HG03432 (cell line): ENCODE measurements around the gene TMEM40.
"Not testable (repeated sequence)": the region's sequence is repeated elsewhere in the genome, so short reads cannot be mapped to it uniquely, and the experiment has no call there.

Experiments
- ATAC-seq: cut with Tn5 transposase; IDR thresholded peaks from one replicate; pipeline ENCODE4 v1.9.1; 2021; ENCODE audit warnings: mild to moderate bottlenecking, moderate library complexity; ENCODE audit not compliant: unreplicated experiment

Gene TMEM40, protein sequence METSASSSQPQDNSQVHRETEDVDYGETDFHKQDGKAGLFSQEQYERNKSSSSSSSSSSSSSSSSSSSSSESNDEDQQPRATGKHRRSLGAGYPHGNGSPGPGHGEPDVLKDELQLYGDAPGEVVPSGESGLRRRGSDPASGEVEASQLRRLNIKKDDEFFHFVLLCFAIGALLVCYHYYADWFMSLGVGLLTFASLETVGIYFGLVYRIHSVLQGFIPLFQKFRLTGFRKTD

DNA sequence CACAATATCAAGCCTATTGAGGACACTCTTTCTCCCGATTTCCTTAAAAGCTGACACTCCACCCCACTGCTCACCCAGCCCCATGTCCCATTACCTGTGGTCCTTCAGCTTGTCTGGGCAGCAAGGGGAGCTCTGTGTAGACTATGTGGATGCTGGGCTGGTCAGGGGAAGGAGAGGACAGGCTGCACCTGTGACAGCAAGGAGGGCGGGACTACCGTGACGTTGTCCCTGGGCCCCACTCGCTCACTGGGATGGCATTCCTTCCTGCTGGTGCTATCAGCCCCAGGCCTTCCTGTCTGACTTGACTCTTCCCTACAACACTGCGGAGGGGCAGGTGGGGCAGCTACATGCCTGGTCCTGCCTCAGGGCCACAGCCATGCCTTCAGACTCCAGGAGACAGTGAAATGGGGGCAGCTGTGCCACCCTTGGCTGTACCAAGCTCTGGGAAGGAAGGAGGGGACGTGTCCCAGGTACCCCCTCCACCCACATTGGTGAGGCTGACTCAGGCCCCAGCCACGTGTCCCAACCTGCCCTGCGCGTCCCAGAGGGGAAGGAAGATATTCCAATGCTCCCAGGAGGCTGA, at the start of gene TMEM40:
TSS of gene TMEM40 (minus strand) at position 163 of the 583 bp plus-strand sequence. CDS start 9,427 bp downstream, outside the sequence.
- no peak for ATAC-seq

DNA sequence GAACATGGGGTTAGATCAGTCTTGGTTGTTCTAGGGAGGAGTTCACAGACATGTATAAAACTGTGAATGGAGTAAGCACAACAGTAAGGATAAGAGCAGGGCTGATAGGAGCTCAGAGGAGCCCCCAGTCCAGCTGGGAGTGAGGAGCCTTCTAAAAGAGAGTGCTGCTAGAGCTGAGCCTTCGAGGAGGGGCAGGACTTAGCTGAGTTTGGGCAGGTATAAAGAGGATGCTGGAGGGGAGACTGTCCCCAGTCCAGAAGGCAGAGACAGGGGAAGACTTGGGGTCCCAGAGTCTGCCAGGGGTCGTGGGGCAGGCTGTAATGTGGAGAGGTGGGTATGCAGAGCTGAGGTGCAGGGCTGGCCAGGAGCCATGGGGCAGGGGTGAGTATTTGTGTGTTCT, 49.5 kb upstream of the TMEM40 start:
- ATAC-seq, result no peak

DNA sequence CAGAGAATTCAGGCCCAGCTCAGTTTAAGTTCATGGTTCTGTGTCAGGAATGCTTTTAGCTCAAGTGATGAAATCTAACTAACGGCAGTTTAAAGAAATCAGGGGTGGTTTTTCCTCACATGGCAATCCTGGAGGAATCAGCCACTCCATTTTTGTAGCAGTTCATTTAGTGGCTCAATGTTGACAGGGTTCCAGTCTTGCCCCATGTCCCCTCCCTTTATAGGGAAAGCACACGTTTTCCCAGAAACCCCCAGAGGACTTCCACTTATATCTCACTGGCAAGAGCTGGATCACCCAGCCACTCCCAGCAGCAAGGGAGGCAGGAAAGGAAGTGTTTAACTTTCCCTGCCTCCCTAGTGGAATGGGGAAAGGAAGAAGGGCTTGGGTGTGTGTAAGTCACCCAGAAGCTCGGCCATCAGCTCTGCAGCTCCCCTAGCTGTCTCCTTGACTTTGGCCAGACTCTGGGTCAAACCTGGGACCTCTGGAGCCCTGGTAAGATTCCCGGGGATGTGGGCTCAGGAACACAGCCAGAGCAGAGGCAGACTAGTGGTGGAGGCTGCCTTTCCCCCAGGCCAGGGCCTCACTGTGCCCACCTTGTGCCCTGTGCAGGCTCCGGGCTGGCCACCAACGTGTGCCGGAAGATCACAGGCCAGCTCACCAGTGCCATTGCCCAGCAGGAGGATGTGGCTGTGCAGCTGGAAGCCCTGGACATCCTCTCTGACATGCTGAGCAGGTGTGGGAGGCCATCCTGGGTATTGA, 48.7 kb upstream of the TMEM40 start:
- ATAC-seq, result no peak

DNA sequence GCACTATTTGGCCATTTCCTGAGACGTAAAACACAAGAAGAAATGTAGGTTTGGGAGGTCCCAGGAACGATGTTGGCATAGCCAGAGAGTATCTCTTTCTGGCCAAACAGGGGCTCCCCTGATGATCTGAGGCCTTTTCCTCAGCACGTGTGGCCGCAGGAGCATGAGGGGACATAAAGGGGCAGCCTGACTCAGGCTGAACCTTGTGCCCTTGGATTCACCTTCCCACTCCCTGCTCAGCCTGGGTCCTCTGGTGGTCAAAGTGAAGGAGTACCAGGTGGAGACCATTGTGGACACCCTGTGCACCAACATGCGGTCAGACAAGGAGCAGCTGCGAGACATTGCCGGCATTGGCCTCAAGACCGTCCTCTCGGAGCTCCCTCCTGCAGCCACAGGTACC, 48.0 kb upstream of the TMEM40 start:
- no peak for ATAC-seq

DNA sequence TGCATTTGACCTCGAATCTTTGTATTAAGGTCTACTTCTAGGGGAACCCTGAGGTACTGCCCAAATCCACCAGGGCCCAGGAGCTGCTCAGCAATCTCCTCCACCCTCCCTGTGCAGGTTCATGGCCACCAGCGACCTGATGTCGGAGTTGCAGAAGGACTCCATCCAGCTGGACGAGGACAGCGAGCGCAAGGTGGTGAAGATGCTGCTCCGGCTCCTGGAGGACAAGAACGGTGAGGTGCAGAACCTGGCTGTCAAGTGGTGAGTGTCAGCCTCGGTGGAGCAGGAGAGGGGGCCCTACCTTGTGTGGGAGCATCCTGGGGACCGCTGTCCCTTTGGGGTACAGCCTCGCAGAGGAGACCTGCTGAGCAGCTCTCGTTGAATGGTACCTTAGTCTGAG, 44.3 kb upstream of the TMEM40 start:
- no peak for ATAC-seq

DNA sequence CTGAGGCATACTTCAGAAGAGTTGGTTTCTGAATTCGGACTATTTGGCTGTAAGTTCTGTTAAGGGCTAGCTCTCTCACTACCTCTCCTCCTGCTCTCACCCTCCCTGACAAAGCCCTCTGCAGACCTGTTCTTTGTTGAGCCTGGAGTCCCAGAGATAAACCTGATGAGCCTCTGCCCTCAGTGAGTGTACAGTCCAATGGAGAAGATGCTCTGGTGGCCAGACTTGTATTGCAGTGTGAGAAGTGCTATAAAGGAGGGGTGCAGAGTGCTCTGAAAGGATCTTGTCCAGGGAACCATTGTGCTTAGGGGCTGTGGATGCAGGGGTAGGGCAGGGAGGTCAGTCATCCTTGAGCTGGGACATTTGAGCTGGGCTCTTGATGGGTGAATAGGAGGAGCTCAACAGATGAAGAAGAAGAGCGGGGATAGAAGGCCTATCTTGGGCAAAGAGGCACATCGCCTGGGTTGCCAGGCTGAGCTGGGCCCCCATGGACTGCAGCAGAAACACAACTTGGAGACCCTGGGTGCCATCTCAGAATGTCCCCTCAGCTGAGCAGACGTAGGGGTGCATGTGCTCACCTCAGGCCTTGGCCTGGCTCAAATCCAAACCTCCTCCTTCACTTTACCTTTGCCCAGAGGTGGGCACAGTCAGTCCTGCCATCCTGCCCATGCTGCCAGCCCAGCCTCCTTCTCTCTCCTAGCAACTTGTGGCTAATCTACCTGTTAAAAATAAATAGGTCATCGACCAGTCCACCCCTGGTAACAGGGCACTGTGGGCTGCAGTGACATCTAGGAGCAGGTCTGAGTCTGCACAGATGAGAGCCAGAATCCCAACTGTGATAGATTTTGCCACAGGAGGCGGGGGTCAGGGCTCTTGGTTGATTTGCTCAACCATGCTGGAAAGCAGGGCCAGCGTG, 40.7 kb upstream of the TMEM40 start:
- ATAC-seq, result no peak

DNA sequence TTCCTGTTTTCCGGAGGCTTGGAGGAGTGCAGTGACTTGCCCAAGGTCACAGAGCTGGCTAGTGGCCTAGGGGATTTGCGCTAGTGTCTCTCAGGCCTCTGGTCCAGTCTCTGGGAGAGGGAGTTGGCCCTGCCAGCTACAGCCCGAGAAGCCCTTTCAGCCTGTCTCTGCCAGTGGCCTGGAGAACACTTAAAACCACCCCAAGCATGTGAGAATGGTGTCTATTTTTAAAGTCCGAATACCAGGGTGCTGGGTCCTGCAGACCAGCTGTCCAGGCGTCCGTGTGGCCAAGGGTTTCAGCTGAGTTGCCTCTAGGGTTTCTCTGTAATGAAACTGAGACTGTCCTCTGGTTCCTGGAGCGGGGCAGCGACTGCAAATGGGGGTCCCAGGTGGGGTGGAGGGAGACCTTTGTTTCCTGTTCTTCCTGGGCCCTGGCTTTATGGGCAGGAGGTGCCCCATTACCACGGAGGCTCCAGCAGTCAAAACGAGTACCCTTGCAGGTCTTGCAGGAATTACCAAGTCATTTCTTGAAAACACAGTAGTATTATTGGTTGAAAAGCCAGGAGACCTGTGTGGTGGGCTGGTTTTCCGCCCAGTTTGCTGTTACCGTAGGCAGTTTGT, 39.6 kb upstream of the TMEM40 start:
- no peak for ATAC-seq

DNA sequence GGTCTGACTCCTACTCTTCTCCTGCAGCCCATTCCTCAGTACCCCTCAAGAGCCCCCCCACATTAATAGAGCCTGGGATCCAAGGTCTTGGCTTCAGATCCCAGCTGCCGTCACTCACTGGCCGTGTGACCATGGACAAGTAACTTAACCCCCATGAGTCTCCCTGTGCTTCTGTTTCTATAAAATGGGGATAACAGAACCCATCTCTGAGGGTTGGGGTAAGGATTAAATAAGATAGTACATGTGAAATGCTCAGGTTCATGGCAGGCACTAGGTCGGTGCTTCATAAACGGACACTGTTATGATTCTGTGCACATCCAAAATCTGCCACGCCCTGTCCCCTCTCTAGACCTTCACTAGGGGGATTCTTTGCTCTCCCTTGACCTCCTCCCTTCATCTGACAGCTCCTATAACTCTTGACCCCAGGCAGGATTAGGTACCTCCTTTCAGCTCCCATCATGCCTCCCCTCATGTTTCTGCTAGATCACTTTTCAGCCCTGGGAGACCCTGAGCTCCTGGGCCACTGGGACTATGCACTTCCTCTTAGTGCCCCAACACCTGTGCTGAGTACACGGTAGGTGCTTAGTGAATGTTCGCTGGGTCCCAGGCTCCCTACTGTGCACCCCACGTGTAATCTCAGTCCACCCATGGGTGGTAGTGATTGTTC, 39.0 kb upstream of the TMEM40 start:
- ATAC-seq, result no peak

DNA sequence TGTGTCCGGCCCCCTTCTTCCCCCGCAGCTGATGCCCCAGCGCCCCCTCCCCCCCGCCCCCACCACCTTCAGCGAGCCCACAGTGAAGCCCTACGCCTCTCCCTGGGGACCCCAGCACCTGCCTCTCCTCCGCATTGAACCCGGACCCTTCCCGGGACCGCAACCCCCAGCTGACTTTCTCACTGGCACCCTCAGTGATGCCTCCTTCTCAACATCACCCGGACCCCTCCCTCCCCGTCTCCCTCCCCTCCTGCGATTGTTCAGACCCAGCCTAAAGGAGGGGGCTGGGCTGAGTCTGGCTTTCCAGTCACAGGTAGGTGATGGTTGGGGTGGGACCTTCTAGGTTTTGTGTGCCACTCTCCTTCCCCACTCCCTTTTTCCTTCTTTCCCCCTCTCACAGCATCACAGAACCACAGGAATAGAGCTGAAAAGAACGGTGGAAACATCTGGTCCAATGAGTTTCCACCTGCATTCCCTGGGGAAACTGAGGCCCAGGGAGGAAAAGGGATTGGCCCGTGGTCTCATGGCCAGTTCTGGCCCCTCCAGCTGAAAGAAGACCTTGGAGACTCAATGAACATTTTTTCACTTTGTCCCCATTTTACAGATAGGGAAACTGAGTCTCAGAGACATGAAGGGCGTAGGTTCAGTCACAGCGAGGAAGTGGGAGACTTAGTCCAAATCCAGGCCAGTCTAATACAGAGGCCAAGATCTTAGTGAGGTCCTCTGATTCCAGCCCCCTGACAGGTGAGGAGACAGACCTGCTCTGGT, 38.2 kb upstream of the TMEM40 start:
- ATAC-seq, result no peak

DNA sequence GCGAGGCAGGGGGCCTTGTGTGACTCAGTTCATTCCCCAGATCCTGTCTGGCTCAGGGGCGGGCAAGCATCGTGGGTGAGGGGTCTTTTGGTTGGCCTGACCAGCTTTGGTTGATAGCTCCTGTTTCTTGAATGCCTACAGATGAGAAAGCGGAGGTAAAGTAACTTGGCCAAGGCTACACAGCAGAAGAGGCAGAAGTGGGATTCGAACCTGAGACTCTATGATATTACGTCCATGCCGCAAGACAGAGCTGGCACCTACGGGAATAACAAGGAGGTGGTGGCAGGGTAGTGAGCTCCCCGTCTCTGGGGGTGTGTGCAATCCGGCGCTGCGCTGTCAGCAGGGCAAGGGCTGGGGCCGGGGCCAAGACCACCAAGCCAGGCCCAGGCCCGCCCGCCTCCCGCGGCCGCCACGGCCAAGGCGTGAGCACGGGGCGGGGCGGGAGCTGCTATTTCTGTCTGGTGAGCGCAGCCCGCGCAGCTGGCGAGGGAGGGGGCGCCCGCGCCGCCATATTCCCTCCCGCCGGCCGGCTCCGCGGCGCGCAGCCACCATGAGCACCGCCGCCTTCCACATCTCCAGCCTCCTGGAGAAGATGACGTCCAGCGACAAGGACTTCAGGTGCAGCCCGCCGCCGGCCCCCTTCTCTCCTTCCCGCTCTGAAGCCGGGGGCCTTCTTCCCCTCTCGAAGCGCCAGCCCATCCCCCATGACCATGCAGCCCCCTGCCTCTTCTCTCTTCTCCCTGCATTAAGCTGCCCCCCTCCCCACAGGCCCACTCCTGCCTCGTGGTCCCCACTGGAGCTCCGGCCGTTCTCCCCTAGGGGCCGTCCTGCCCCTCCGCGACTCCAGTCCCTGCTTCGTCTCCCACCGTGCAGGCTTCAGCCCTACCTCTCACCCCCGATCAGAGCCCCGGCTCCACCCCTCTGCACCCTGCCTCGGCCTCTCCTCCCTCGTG, 37.4 kb upstream of the TMEM40 start, which contains the start of gene CAND2:
TSS of gene CAND2 (plus strand) at position 510 of the 953 bp plus-strand sequence. CDS start at position 551, 41 bp downstream.
- peak; percentile 71 for ATAC-seq

DNA sequence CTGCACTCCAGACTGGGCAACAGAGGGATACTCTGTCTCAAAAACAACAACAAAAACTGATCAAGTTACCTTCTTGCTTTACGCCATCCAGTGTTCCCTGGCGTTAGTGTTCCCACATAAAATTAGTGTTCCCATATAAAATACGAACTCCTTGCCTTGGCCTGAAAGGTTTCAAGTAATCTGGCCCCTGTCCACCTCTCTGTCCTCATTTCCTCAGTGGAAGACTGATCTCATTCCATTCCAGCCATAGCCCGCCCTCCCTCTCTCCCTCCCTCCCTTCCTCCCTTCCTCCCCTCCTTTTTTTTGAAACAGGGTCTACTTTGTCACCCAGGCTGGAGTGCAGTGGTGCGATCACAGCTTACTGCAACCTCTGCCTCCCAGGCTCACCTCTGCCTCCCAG, 34.6 kb upstream of the TMEM40 start:
- no peak for ATAC-seq

DNA sequence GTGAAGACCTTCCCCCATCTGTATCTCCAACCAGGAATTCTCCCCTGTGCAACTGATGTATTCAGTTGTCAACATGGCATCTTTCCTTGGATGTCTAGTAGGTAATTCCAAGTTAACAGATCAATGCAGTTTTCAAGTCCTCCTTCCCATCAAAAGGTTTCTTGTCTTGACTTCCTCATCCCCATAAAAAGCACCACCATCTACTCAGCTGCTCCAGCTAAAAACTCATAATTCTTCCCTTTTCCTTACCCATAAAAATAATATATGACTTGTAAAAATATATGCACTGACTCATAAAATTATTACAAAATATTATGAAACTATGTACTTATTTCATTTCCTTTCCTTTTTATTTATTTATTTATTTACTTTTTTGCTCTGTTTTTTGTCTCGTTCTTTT, 32.4 kb upstream of the TMEM40 start:
- ATAC-seq, result no peak

DNA sequence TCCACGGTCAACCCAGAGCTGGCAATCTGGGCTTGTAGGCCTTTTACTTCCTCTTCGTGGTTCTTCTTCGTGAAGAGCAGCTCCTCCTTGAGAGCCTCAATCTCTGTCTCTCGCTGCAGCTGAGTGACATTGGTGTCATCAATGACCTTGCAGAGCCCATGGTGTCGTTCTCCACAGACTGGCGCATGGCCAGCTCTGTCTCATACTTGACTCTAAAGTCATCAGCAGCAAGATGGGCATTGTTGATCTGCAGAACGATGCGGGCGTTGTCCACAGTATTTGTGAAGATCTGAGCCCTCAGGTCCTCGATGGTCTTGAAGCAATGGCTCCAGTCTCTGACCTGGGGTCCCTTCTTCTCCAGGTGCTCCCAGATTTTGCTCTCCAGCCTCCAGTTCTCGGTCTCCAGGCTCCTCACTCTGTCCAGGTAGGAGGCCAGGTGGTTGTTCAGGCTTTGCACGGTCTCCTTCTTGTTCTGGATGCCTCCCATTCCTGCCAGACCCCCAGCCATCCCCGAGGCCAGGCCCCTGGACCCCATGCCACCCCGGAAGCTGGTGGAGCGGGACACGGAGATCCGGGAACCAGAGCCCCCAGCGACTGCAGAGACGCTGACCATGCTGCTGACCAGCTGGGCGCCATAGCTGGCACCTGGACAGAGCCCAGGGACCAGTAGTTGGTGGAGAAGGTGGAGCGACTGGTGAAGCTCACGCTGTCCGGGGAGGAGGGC, 29.1 kb upstream of the TMEM40 start:
- not testable (repeated sequence) for ATAC-seq

DNA sequence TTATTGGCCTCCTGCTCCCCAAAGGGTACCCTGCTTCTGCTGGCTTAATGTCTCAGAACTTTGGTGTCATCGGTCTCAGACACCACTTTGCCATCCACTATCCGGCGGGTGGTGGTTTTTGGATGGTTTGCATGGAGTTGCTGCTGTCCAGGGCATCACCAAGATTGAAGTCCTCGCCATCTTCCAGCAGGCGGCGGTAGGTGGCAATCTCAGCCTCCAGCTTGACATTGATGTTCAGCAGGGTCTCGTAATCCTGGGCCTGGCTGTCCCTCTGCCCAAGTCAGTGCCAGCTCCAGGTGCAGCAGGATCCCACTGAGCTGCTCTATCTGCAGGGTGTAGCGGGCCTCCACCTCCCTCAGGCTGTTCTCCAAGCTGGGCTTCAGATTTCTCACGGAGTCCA, 28.3 kb upstream of the TMEM40 start:
- not testable (repeated sequence) for ATAC-seq

DNA sequence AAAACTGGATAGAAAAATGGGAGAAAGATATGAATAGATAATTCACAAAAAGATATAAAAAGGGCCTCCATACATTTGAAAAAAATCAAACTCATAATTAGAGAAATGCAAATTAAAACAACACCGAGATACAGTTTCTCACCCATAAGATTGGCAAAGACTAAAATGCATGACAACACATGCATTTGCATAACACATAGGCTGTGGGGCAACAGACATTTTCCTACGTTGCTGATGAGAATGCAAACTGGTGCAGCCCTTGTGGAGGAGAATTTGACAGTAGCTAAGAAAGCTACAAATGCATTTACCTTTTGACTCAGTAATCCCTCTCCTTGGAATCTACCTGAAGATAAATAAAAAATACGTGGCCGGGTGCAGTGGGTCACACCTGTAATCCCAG, 26.0 kb upstream of the TMEM40 start:
- ATAC-seq, result no peak

DNA sequence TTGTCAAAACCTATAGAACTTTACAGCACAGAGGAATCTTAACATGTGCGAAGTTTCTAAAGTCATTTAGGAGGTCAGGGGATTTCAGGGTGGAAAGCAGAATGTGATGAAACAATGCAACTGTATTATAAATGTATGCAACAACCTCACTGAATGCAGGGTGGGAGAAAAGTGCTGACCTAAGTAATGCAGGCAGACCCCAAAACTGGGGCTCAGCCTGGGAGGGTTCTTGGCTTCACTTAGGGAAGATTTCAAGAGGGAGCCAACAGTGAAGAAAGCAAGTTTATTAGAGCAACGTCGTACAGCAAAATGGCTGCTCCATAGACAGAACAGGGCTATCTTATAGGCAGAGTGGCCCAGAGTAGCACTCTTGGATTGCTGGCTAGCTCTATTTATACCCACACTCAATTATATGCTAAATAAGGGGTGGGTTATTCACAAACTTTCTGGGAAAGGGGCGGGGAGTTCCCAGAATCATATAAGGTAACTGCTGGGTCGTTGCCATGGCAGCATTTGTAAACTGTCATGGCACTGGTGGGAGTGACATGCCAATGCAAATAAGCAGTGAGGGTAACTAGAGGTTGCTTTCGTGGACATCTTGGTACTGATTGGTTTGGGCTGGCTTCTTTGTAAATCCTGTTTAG, 23.2 kb upstream of the TMEM40 start:
- ATAC-seq, result no peak

DNA sequence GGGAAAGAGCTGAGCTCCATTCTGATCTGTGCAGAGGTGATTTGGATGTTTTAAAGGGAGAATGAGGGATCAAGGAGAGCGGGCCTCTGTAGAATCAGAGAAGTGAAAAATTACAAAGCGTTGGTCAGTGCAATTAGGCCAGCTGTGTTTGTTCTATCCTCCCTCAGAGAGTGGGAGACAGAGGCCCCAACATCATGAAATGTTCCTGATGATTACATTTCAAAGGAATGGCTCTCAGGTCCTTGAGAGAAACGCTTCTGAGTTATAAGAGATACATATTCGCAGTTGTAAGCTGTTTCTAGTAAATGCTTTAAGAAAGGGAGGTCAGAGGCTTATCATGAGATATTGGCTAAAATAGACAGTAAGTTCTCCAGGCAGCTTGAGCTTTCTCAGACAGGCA, 21.7 kb upstream of the TMEM40 start:
- no peak for ATAC-seq
